ENCODE results near the gene DOLPP1.

Gene DOLPP1

GRCh38 chr9:129068110-129068509 lies 12.8 kb upstream of the DOLPP1 start:
- no peak for DNase-seq

- peak; percentile 87 to 90 (median 89) for DNase-seq
Observed at GRCh38 chr9:129068990-129069861, 11.7 kb upstream of the DOLPP1 start.

GRCh38 chr9:129069862-129070641 lies 10.9 kb upstream of the DOLPP1 start:
- no peak for DNase-seq

- no peak for DNase-seq
Observed at GRCh38 chr9:129070696-129071525, 10.0 kb upstream of the DOLPP1 start.

- no peak for DNase-seq
Observed at GRCh38 chr9:129071526-129072126, 9.3 kb upstream of the DOLPP1 start.

GRCh38 chr9:129072171-129072570 lies 8.7 kb upstream of the DOLPP1 start:
- DNase-seq: no peak

- no peak for DNase-seq
Observed at GRCh38 chr9:129073404-129073803, 7.5 kb upstream of the DOLPP1 start.

GRCh38 chr9:129074106-129074505 lies 6.8 kb upstream of the DOLPP1 start:
- no peak for DNase-seq

GRCh38 chr9:129075996-129076639 lies 4.8 kb upstream of the DOLPP1 start:
- no peak for DNase-seq

- DNase-seq: no peak
Observed at GRCh38 chr9:129076640-129077037, 4.3 kb upstream of the DOLPP1 start.

- no peak for DNase-seq
Observed at GRCh38 chr9:129077236-129077635, 3.7 kb upstream of the DOLPP1 start.

GRCh38 chr9:129078691-129079503 lies 2.0 kb upstream of the DOLPP1 start:
- DNase-seq: no peak

- no peak for DNase-seq
Observed at GRCh38 chr9:129079829-129080228, 1.1 kb upstream of the DOLPP1 start.

- no peak for DNase-seq
Observed at GRCh38 chr9:129080298-129080600, 662 bp upstream of the DOLPP1 start.

GRCh38 chr9:129081388-129081904 lies 535 bp downstream of the DOLPP1 start:
- peak in 2 of 3 donors; percentile 23 to 46 for DNase-seq

- no peak for DNase-seq
Observed at GRCh38 chr9:129084087-129084486, 3.2 kb downstream of the DOLPP1 start.

GRCh38 chr9:129089246-129089645 lies 8.3 kb downstream of the DOLPP1 start:
- no peak for DNase-seq

- no peak for DNase-seq
Observed at GRCh38 chr9:129093602-129094386, 12.9 kb downstream of the DOLPP1 start.

GRCh38 chr9:129094387-129095169 lies 13.7 kb downstream of the DOLPP1 start:
- no peak for DNase-seq
